Skeletal muscle satellite cell (primary cell): ENCODE data around the gene UBC.
A peak's percentile ranks its signal among the peaks of the same experiment; 100 is the strongest.
"Not testable (repeated sequence)": the region's sequence is repeated elsewhere in the genome, so short reads cannot be mapped to it uniquely, and the experiment has no call there.

Experiments used
- H3K27me3 ChIP-seq: 2 replicates; pipeline ENCODE4 v1.7.0; 2013; ENCODE audit warnings: low read length; ENCODE audit not compliant: control insufficient read depth, insufficient read depth
- H3K36me3 ChIP-seq: 2 replicates; pipeline ENCODE4 v1.7.0; 2013; ENCODE audit warnings: mild to moderate bottlenecking, control low read depth, low read length; ENCODE audit not compliant: insufficient read depth
- H3K4me1 ChIP-seq: 2 replicates; pipeline ENCODE4 v1.7.0; 2013; ENCODE audit warnings: low read length; ENCODE audit not compliant: control insufficient read depth, insufficient read depth
- H3K4me2 ChIP-seq: 2 replicates; pipeline ENCODE4 v1.7.0; 2013; ENCODE audit warnings: mild to moderate bottlenecking, low read length
- H3K4me3 ChIP-seq: 2 replicates; pipeline ENCODE4 v1.7.0; 2013; ENCODE audit warnings: low read length
- H3K9ac ChIP-seq: 2 replicates; pipeline ENCODE4 v1.7.0; 2013; ENCODE audit warnings: mild to moderate bottlenecking, low read depth, low read length, moderate library complexity
- H3K9me3 ChIP-seq: replicated peaks from 2 replicates; pipeline ENCODE4 v1.7.0; 2013; ENCODE audit warnings: mild to moderate bottlenecking, control low read depth, low read length

Gene UBC

GRCh38 chr12:124930586-124930985 is 16.1 kb upstream of the UBC start:
- Histone ChIP-seq H3K4me1 (peaks cover 12% of the 10 kb centered on the region), H3K27me3 (no peaks in the 10 kb centered on the region), H3K4me2 (no peak overlapping the region), H3K9ac (no peak overlapping the region), H3K9me3 (no peaks in the 10 kb centered on the region), H3K4me3 (no peak overlapping the region), H3K36me3 (no peaks in the 10 kb centered on the region)

- Histone ChIP-seq H3K36me3 (no peaks in the 10 kb centered on the region), H3K4me3 (no peak overlapping the region), H3K4me1 (peaks cover 12% of the 10 kb centered on the region), H3K27me3 (no peaks in the 10 kb centered on the region), H3K4me2 (no peak overlapping the region), H3K9me3 (no peaks in the 10 kb centered on the region), H3K9ac (no peak overlapping the region)
Observed at GRCh38 chr12:124929649-124930419, 15.4 kb upstream of the UBC start.

- H3K4me3 ChIP-seq, result no peak overlapping the region
- H3K9me3 ChIP-seq, result no peaks in the 10 kb centered on the region
- H3K9ac ChIP-seq, result no peak overlapping the region
- no peaks in the 10 kb centered on the region for H3K27me3 ChIP-seq
- no peaks in the 10 kb centered on the region for H3K36me3 ChIP-seq
- H3K4me2 ChIP-seq, result no peak overlapping the region
- peaks cover 18% of the 10 kb centered on the region for H3K4me1 ChIP-seq
Observed at GRCh38 chr12:124928912-124929530, 14.6 kb upstream of the UBC start.

GRCh38 chr12:124928095-124928911 is 13.9 kb upstream of the UBC start:
- Histone ChIP-seq H3K9me3 (no peaks in the 10 kb centered on the region), H3K27me3 (no peaks in the 10 kb centered on the region), H3K4me2 (peak overlapping the region; percentile 85), H3K4me3 (peak overlapping the region; percentile 58), H3K9ac (peak overlapping the region; percentile 69), H3K4me1 (peaks cover 23% of the 10 kb centered on the region), H3K36me3 (no peaks in the 10 kb centered on the region)

GRCh38 chr12:124927201-124928094 is 13.0 kb upstream of the UBC start:
- peak overlapping the region; percentile 76 for H3K4me3 ChIP-seq
- H3K4me1 ChIP-seq, result peaks cover 24% of the 10 kb centered on the region
- H3K9ac ChIP-seq, result peak overlapping the region; percentile 83
- H3K36me3 ChIP-seq, result no peaks in the 10 kb centered on the region
- H3K9me3 ChIP-seq, result no peaks in the 10 kb centered on the region
- H3K4me2 ChIP-seq, result peak overlapping the region; percentile 85
- H3K27me3 ChIP-seq, result no peaks in the 10 kb centered on the region

- H3K36me3 ChIP-seq, H3K9ac ChIP-seq, H3K9me3 ChIP-seq, H3K4me2 ChIP-seq, H3K27me3 ChIP-seq, H3K4me3 ChIP-seq: not testable (repeated sequence)
- H3K4me1 ChIP-seq, result peaks cover 29% of the 10 kb centered on the region
Observed at GRCh38 chr12:124925782-124926181, 11.3 kb upstream of the UBC start.

- Histone ChIP-seq H3K4me3 (no peak overlapping the region), H3K4me2 (no peak overlapping the region), H3K4me1 (peaks cover 29% of the 10 kb centered on the region), H3K9me3 (no peaks in the 10 kb centered on the region), H3K36me3 (no peaks in the 10 kb centered on the region), H3K9ac (no peak overlapping the region), H3K27me3 (no peaks in the 10 kb centered on the region)
Observed at GRCh38 chr12:124925117-124925516, 10.7 kb upstream of the UBC start.

- Histone ChIP-seq H3K4me2 (peak overlapping the region; percentile 82), H3K27me3 (no peaks in the 10 kb centered on the region), H3K9me3 (no peaks in the 10 kb centered on the region), H3K4me3 (peak overlapping the region; percentile 62), H3K4me1 (peaks cover 38% of the 10 kb centered on the region), H3K36me3 (no peaks in the 10 kb centered on the region), H3K9ac (peak overlapping the region; percentile 69)
Observed at GRCh38 chr12:124923905-124924734, 9.7 kb upstream of the UBC start.

- no peaks in the 10 kb centered on the region for H3K9me3 ChIP-seq
- H3K4me2 ChIP-seq, result peak overlapping the region; percentile 73
- peak overlapping the region; percentile 45 for H3K4me3 ChIP-seq
- no peaks in the 10 kb centered on the region for H3K27me3 ChIP-seq
- H3K9ac ChIP-seq, result peak overlapping the region; percentile 24
- H3K4me1 ChIP-seq, result peaks cover 47% of the 10 kb centered on the region
- no peaks in the 10 kb centered on the region for H3K36me3 ChIP-seq
Observed at GRCh38 chr12:124921200-124922031, 7.0 kb upstream of the UBC start.
